Forelimb muscle (tissue), 1 donor: ENCODE results near the gene SDHB. TPM values are rescaled to one million over a fixed set of nuclear protein-coding genes. Genes with fewer than 3 reads are reported as not detected.

Experiments
- DNase-seq: peaks from one replicate; pipeline ENCODE4 v3.0.0-alpha.2; 2013; ENCODE audit warnings: low read depth
- polyA plus RNA-seq: library from polyadenylated mRNA; unstranded; fragments of 120-200 nt; gene quantifications from one replicate; pipeline ENCODE4 v1.2.1, GENCODE V29; 2013; ENCODE audit not compliant: insufficient read length

The SDHB gene
- polyA plus RNA-seq, 1 donor = 95.5 TPM

DNA sequence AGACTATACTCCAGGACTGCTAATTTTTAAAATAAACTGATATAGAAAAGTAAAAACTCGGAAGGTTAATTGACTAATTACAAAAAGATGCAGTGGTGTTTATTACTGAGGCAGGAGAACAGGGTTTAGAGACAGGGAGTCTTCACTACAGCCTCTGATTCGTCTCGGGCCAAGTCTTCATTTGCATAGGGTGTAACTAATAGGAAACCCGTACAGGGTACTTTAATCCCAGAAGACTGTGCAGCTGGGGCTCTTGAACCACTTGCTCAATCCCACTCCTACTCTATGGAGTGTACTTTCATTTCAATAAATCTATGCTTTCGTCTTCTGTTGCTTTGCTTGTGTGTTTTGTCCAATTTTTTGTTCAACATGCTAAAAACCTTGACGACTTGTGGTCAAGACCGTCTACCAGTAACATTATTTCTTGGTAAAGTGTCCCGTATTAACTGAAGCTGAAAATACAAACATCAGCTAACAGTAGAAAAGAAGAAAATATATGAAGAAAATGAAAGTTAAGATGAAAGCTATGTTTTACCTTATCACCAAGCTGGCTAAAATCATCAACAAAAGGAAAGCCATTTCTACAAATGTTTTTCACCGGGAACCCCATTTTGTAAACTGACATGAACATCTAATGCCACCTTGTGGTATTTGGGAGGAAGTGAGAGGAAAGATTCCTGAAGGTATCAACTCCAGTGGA lies 8.0 kb downstream of the SDHB start:
- peak; percentile 34 for DNase-seq

DNA sequence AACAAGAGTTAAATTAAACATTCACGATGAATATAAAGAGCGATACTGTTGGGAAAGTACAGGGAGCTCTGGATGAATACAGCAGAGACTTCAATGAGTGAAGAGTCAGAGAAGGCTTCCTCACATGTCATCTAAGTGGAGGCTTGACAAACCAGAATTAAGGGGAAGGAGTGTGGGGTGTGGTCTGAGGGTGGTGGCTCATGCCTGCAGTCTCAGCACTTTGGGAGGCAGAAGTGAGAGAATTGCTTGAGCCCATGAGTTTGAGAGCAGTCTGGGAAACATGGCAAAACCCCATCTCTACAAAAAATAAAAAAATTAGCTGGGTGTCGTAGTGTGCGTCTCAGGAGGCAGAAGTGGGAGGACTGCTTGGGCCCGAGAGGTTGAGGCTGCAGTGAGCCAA lies 8.7 kb downstream of the SDHB start:
- no peak for DNase-seq

DNA sequence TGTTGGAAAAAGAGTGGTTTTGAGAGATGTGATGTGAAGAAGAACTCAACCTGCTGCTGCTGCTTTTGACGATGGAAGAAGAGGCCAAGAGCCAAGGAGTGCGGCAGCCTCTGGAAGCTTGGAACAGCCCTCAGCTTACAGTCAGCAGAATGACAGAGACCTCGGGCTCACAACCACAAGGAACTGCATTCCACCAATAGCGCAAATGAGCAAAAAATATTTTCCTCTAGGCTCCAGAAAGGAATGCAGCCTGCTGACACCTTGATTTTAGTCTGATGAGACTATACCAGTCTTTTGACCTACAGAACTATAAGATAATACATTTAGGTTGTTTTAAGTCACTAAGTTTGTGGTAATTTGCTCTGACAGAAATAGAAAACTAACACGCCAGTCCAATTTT lies 10.2 kb downstream of the SDHB start:
- no peak for DNase-seq

DNA sequence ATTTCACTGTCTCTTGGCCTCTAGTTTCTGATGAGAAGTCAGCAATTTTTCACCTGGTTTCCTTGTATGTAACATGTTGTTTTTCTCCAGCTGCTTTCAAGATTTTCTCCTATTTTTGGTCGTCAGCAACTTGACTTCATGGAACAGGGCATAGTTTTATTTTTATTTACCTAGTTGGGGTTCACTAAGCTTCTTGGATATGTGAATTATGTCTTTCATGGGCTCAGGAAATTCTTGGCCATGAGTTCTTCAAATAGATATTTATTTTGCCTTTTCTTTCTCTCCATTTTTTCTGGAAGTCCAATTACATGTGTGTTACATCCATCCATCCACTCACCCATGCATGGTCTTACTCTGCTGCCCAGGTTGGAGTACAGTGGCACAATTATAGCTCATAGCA lies 13.7 kb downstream of the SDHB start:
- DNase-seq = no peak

DNA sequence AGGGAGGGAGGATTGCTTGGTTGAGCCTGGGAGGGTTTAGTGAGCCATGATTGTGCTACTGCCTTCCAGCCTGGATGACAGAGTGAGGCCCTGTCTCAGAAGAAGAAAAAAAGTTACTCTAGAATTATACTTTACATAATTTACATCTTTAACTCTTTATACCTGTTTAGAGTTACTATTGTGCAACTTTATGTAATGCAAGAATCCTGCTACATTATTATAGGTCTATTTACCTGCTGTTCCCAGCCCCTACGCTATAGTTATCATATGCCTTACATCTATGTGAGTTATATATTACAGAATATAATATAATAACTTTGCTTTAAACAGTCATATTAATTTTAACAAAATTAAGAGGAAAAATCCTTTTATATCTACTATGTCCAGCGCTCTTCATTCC lies 14.3 kb downstream of the SDHB start:
- DNase-seq = no peak

DNA sequence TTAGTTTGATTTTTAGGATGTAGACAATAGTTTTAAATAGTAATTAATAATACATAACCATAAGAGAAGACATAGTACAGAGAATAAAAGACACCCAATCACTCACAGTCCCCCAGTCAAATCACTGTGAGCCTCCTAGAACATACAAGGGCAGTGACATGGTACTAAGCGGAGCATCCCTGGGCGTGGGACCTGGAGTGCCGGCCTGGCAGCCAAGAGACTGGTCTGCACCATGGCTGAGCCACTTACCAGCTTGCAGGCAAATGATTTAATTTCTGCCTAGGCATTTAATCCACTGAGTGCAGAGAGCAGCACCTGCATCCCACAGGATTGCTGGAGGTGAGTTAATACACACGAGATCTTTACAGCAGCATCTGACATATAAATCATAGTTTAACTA lies 20.4 kb downstream of the SDHB start:
- DNase-seq = no peak

DNA sequence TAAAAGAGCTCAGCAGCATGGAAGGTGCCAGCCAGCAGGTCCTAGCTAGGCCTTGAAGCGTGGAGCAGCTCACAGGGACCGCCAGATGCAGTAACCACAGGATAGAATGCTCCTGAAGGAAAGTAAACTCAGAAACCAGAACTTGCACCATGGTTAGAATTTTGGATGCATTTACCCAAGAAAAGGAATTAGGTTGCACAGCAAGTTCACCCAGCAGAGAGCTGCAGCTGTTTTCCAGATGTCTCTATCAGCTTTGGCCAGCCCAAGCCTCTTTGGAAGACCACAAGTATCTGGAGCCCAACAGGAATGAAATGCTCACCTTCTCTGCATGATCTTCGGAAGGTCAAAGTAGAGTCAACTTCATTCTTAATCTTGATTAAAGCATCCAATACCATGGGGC lies 21.1 kb downstream of the SDHB start:
- DNase-seq = no peak

DNA sequence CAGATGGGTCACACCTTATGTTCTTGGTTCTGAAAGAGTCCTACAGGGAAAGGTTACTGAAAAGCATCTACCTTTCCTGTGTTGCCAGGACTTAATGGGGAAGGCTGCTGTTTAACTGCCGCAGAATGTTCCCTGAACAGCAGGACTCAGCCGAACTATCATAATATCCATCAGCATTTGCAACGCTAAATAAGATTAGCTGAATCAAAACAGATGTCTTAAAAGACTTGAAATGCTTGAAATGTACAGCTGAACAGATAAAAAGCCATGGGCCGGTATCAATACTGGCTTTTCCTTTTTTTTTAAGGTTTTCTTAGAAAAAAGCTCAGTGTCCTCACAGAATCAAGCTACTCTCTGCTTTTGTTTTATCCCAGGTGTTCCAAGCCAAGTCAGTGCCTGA lies 22.4 kb downstream of the SDHB start:
- no peak for DNase-seq

DNA sequence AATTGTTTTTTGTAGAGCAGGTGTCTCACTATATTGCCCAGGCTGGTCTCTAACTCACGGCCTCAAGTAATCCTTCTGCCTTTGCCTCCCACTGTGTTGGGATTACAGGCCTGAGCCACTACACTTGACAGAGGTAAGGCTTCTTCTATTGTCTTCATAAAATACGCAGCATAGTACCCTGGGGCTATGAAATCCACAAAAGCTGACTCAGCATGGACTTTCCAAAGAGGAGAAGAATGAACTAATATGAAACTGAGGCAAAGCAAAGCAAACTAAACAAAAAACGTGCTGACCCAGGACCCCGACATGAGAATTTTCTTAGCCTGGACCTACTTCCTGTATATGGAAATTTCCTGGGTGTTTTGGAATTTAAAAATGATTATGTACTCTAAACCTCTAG lies 23.6 kb downstream of the SDHB start:
- DNase-seq = no peak

DNA sequence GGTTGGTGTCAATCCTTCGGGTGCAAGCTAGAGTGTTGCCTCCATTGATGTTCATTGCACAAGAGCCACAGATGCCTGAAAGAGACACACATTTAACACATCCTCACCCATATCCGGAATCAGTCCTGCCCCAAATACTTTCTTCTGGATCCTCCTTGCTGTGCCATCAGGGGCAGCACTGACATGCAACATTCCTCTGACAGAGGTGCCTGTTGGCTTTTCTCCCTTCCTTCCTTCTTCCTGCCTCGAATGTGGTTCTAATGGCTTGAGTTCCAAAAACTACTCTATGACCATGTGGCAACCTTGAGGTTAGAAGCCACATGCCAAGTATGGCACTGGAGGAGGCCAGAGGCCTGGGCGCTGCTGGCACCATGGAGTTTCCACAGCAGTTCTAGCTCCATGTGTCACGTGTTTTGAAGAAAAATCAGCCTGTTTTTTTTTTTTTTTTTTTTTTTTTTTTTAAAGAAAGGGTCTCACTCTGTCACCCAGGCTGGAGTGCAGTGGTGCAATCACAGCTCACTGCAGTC lies 25.1 kb downstream of the SDHB start:
- DNase-seq = no peak

DNA sequence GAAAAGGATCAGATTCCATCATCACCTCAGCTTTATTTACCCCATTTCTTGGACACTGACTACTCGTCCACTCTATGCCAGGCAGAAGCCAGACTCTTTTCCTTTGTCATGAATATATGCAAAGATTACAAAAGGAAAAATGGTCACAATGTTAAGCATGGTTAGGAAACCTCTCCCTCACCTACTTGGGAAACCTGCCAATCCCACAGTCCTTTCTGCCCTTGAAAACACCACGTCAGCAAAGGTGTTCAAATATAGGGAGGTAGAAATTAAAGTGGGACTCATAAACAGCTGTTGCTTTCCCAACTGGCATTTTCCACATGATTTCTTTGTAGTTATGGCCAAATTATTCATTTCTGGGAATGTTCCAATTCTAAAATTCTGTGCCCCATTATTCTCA lies 25.9 kb downstream of the SDHB start:
- no peak for DNase-seq

DNA sequence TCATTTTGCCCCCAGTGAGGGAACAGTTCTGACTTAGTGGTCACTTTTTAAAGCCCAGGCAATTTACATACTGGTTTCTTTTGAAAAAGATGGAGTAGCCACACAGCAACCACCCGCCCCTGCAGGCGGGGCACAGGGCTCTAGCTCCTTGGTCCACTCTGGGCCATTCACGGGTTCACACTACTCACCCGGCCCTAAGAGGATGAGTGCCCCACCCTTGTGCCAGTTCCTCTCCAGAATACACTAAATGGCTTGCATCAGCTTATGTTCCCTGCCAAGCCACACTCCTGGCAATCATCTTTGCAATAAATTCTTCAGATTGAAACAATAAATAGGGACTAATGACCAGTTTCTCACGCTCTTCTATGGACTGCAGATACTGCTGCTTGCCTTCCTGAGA lies 26.4 kb downstream of the SDHB start:
- no peak for DNase-seq

DNA sequence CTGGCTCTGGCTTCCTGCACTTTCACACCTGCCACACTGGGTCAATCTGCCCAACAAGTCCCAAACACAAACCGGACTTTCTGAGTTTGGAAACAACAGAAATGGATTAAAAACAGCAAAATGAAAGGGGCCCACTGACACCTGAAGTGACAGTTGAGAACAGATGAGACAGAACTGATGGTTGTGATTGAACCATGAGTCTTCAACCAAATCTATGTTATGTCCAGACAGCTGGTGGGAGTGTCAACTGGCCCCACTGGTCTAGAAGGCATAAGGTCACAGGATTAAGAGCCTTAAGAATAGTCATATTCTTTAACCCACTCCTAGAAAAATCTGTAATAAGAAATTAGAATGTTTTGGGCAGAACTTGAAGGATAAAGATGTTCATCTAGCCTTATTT lies 29.1 kb downstream of the SDHB start:
- DNase-seq = no peak

DNA sequence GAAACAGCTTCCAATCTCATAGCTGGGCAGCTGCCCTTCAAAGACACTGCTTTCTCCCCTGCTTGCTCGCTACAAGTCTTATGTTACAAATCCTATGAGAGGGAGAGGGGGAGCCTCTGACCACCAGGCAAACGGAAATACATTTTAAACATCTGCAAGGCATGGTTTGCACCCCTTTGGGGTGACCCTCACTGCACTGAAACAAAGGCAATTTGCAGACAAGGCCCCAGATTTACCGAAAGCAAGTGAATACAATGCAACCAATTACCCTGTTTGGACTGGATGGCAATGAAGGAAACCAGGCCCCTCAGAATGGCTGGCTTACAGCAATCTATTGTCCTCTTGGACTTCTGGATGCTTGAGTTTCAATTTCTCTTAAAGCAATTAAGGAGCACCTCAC lies 30.3 kb downstream of the SDHB start:
- DNase-seq = no peak

DNA sequence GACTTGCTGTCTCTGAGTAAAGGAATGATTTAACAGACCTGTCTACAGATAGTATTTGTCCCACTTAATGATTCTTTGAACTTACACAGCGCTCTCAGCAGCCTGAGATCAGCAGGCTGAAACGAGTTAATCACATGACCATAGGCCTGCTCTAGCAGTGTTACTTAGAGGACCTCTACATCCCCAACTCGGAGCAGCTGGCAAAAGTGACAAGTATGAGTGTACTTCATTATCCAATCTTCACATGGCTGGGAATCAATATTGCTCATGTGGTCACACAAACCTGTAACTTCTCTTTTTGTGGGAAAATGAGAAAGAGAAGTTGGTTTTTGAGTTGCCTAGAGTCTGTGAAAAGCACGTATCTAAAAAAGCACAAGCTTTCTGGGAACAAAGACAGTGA lies 30.7 kb downstream of the SDHB start:
- no peak for DNase-seq

DNA sequence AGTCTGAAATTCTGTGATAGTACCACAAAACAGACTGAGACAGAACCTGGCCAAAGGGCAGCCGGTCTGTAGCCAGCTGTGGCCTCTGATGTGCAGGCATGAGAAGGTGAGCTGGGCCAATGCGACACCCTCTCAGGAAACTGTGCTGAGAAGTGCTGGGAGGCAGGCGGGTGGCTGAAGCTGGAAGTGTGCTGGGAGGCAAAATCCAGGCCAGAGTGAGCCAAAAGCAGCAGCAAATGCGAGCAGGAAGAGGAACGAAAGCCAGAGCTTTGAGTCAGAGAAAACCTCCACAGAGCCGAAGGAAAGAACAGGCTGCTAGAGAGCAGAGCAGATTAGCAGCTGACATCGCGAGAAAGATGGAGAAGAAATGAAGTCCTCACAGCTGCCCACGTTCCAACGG lies 31.9 kb downstream of the SDHB start:
- DNase-seq = no peak

DNA sequence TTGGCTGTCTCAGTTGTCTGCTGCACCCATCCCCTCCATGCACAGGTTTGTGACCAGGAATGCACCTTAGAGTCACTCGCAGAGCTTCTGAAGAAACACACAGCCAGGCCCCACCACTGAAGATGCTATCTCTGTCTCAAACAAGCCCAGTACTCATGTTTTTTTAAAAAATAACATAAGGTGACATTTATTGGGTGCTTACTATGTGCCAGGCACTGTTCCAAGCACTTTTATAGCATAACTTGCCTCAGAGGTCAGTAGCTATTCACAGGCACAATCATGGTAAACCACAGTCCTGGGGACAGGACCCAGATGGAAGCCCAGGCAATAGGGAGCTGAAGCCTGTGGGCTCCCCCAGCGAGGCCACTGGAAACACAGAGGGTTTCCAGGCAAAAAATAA lies 33.3 kb downstream of the SDHB start:
- no peak for DNase-seq

DNA sequence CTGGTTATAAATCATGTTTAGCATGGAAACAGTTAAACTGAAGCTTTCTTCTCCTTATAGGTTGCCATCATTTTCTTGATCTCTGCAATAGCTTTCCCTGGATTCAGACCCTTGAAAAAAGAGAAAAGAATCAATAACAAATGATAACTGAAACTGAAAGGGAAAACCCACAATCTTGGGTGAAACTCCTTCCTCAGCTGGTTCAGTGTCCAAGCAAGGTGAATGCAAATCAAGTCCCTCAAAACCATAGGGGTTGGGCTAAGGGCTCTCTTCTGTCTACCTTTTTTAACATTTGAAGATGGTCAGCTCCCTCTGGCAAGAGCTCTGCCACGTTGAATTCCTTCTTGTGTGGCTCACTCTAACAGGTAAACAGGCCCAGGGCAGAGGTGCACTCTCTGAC lies 35.0 kb downstream of the SDHB start:
- no peak for DNase-seq

DNA sequence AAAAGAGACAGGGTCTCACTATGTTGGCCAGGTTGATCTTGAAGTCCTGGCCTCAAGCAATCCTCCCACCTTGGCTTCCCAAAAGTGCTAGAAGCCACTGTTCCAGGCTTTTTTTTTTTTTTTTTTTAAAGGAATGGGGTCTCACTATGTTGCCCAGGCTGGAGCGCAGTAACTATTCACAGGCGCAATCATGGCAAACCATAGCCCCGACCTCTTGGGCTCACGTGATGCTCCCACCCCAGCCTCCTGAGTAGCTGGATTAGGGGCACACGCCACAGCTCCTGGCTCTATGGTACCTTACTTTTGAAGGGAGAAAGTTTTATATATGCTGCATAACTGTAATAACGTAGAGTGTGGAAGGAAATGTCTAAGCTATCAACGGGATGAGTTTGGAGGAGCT lies 36.4 kb downstream of the SDHB start:
- no peak for DNase-seq

DNA sequence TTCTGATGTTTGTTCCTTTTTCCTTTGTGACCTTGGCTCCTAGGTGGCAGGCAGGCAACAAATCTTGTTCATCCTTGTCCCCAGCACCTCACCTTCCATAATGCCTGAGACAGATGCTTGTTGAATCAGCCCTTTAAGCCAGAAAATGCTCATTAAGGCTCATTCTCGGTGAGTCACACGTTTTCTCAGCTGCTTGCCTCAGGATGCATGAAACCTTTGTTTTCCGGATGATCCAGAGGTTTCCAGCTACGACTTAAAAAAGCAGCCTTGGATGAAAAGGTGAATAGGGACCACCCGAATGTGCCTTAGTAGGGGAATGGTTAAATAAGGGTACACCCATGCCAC lies 37.5 kb downstream of the SDHB start:
- no peak for DNase-seq

DNA sequence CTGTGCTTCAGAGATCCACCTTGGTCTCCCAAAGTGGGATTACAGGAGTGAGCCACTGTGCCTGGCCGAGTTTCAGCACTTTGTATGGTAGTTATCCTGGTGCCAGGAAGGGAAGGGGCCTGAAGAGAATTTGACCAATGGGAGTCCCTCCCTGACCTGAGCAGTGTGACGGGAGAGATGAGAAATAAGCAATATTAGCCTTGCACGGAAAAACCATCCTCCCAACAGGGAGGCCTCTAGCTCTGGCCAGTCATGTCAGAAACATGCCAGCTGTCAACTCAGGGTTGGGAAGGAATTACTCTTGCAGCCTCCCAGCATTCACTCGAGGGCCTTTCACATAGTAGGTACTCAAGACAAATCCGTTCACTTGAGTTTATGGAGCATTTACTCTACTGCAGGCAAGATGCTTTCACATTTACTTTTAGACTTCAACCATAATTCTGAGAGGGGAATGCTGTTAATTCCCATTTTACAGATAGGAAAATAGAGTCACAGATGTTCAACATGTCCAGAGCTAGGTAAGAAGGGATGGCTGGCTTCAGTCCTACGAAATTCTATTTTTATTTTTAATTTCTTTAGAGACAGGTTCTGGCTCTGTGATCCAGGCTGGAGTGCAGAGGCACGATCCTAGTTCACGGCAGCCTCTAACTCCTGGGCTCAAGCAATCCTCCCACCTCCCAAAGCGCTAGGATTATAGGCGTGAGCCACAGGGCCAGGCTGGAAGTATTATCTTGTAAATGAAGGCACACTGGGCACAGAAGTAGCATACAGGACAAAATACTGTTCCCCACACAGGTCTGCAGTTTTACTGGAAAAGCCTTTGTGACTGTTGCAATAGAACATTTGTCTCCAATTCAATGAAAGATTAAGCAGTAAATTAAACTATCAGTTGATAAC lies 38.9 kb downstream of the SDHB start:
- DNase-seq = no peak

DNA sequence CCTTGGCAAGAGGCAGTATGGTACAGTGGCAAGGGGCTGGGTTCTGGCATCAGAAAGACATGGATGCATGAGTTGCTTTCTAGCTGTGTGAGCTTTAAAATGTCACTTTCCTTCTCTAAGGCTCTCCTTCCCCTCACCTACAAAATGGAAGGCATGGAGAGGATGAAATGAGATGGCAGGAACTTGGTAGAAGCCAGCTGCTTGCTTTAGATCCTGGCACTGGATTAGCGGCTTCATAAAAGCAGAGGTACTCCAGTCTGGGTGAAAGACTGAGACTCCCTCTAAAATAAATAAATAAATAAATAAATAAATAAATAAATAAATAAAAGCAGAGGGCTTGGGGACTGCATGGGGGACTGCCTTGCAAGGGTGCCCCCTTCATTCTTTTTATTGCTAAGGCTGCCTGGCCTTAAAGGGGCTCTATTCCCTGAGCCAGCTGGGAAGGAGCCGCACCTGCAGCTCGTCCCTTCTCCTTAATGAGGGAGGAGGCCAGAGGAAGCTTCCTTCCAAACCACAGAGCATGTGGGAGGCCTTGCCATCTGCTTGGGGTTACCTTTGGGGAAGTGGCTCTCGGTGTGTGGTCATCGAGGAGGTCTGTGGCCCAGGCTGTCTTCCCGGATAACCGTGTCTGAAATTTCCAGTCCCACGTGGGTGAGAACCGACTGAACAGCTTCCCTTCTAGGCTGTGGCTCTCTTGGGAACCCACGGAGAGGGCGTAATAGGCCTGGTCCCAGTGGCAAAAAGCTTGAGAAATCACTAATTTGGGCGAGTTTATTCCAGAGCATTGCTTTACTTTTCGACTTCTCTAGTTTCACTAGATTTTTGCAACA lies 40.1 kb downstream of the SDHB start:
- no peak for DNase-seq
